C4-2B (cell line): ENCODE results near the gene FLVCR2.

Source experiments
- H3K27ac ChIP-seq: fragments of 450-650 bp; 2 replicates; pipeline ENCODE4 v1.5.1; 2017
- CTCF ChIP-seq: fragments of 450-650 bp; conservative IDR thresholded peaks from 2 replicates; pipeline ENCODE4 v1.5.1; 2017; ENCODE audit warnings: mild to moderate bottlenecking
- ZFX ChIP-seq: fragments of 450-650 bp; IDR thresholded peaks from 2 replicates; pipeline ENCODE4 v1.6.1; 2017

FLVCR2 gene

GRCh38 chr14:75619548-75619947 lies 41.1 kb downstream of the FLVCR2 start:
- TF ChIP-seq CTCF: no peak
- TF ChIP-seq ZFX: no peak

GRCh38 chr14:75625034-75625433 lies 46.6 kb downstream of the FLVCR2 start:
- no peak overlapping the region for H3K27ac ChIP-seq
- TF ChIP-seq CTCF (no peak), ZFX (no peak)

More at GRCh38 chr14:75619548-75619947, 41.1 kb downstream of the FLVCR2 start:
- H3K27ac ChIP-seq: no peak overlapping the region

- no peak for TF ChIP-seq CTCF
- no peak for TF ChIP-seq ZFX
These were observed 48.0 kb downstream of the FLVCR2 start for GRCh38 chr14:75626396-75626795.

GRCh38 chr14:75626863-75627262 lies 48.4 kb downstream of the FLVCR2 start:
- TF ChIP-seq ZFX (no peak), CTCF (no peak)
- H3K27ac ChIP-seq: no peak overlapping the region

More at GRCh38 chr14:75626396-75626795, 48.0 kb downstream of the FLVCR2 start:
- no peak overlapping the region for H3K27ac ChIP-seq

- no peak overlapping the region for H3K27ac ChIP-seq
- TF ChIP-seq CTCF (no peak), ZFX (no peak)
These were observed 49.0 kb downstream of the FLVCR2 start for GRCh38 chr14:75627406-75627805.

GRCh38 chr14:75628816-75629215 lies 50.4 kb downstream of the FLVCR2 start:
- no peak overlapping the region for H3K27ac ChIP-seq
- TF ChIP-seq ZFX (no peak), CTCF (no peak)

- no peak for TF ChIP-seq CTCF
- TF ChIP-seq ZFX: no peak
- no peak overlapping the region for H3K27ac ChIP-seq
These were observed 52.5 kb downstream of the FLVCR2 start for GRCh38 chr14:75630695-75631452.
